ENCODE results near the gene SHISAL1. TPM values are rescaled to one million over a fixed set of nuclear protein-coding genes. Genes with fewer than 3 reads are reported as not detected.

Gene SHISAL1
- total RNA-seq, 1 donor from 2014 or later = 0.58 TPM

GRCh38 chr22:44195189-44195871, 117.4 kb downstream of the SHISAL1 start:
- no peaks in the 10 kb centered on the region for H3K9me3 Mint-ChIP-seq
- no peak for DNase-seq (ENCODE audit: low spot score in 2 of 2, unreplicated experiment in 2 of 2)
- peaks cover 40% of the 10 kb centered on the region for H3K27me3 Mint-ChIP-seq (ENCODE audit: low read depth)
- no peak overlapping the region for H3K4me3 Mint-ChIP-seq
- no peak overlapping the region for H3K27ac Mint-ChIP-seq
- H3K4me1 Mint-ChIP-seq = no peaks in the 10 kb centered on the region
- TF ChIP-seq CTCF (IDR thresholded peaks at IDR 0.05; ENCODE audit: unreplicated experiment) = no peak
- H3K36me3 Mint-ChIP-seq = no peaks in the 10 kb centered on the region

GRCh38 chr22:44194569-44194968, 118.2 kb downstream of the SHISAL1 start:
- Mint-ChIP-seq H3K4me1 (no peaks in the 10 kb centered on the region), H3K9me3 (no peaks in the 10 kb centered on the region), H3K27me3 (ENCODE audit: low read depth) (peaks cover 39% of the 10 kb centered on the region), H3K36me3 (no peaks in the 10 kb centered on the region), H3K27ac (no peak overlapping the region), H3K4me3 (no peak overlapping the region)
- TF ChIP-seq CTCF (IDR thresholded peaks at IDR 0.05; ENCODE audit: unreplicated experiment) = no peak
- DNase-seq (ENCODE audit: low spot score in 2 of 2, unreplicated experiment in 2 of 2) = no peak

Other genes with a start within 250 kb of the SHISAL1 start
- gene PARVG, start 132.0 kb downstream of the SHISAL1 start, total RNA-seq = 0.53 to 1.0 TPM (median 0.66 TPM) in 3 replicates
- gene RTL6, start 185.3 kb upstream of the SHISAL1 start, total RNA-seq = 47.5 to 48.3 TPM (median 47.6 TPM) in 3 replicates

Measured in mesothelial cell of epicardium (in vitro differentiated cells).